HG03575 (cell line): Measurements from ENCODE around the gene SLC16A8.
"Not testable (repeated sequence)": the region's sequence is repeated elsewhere in the genome, so short reads cannot be mapped to it uniquely, and the experiment has no call there.

Experiments used
- ATAC-seq: cut with Tn5 transposase; IDR thresholded peaks from one replicate; pipeline ENCODE4 v1.9.1; 2021; ENCODE audit not compliant: unreplicated experiment, insufficient number of reproducible peaks, low FRiP score; ENCODE audit errors: extremely low read depth

Gene SLC16A8

GRCh38 chr22:38088629-38089473 lies 4.9 kb upstream of the SLC16A8 start:
- no peak for ATAC-seq

GRCh38 chr22:38087855-38088254 lies 3.9 kb upstream of the SLC16A8 start:
- no peak for ATAC-seq

- no peak for ATAC-seq
Measured at GRCh38 chr22:38086942-38087341, 3.0 kb upstream of the SLC16A8 start.

GRCh38 chr22:38086001-38086845 lies 2.2 kb upstream of the SLC16A8 start:
- ATAC-seq = no peak

GRCh38 chr22:38085501-38085900 lies 1.5 kb upstream of the SLC16A8 start:
- ATAC-seq = no peak

GRCh38 chr22:38085056-38085455 lies 1.1 kb upstream of the SLC16A8 start:
- no peak for ATAC-seq

- no peak for ATAC-seq
Measured at GRCh38 chr22:38082986-38083710, 836 bp downstream of the SLC16A8 start.

GRCh38 chr22:38081941-38082828 lies 1.8 kb downstream of the SLC16A8 start:
- ATAC-seq = no peak

GRCh38 chr22:38081636-38081940 lies 2.4 kb downstream of the SLC16A8 start:
- no peak for ATAC-seq

- ATAC-seq = no peak
Measured at GRCh38 chr22:38080850-38081635, 2.9 kb downstream of the SLC16A8 start.

GRCh38 chr22:38080474-38080849 lies 3.5 kb downstream of the SLC16A8 start:
- ATAC-seq = no peak

GRCh38 chr22:38079804-38080203 lies 4.2 kb downstream of the SLC16A8 start:
- no peak for ATAC-seq

GRCh38 chr22:38079208-38079607 lies 4.8 kb downstream of the SLC16A8 start:
- not testable (repeated sequence) for ATAC-seq

GRCh38 chr22:38078046-38078840 lies 5.7 kb downstream of the SLC16A8 start:
- ATAC-seq = no peak

GRCh38 chr22:38077595-38077994 lies 6.4 kb downstream of the SLC16A8 start:
- ATAC-seq = no peak

- no peak for ATAC-seq
Measured at GRCh38 chr22:38077096-38077495, 6.9 kb downstream of the SLC16A8 start.

GRCh38 chr22:38075961-38076360 lies 8.0 kb downstream of the SLC16A8 start:
- no peak for ATAC-seq
